ENCODE results near the gene RHBDF2.

The RHBDF2 gene

GRCh38 chr17:76432712-76433336, 68.4 kb downstream of the RHBDF2 start:
- peak in 1 of 2 donors; percentile 17 for DNase-seq

GRCh38 chr17:76432004-76432403, 69.2 kb downstream of the RHBDF2 start:
- no peak for DNase-seq

- DNase-seq, result no peak
Measured at GRCh38 chr17:76431509-76431908, 69.7 kb downstream of the RHBDF2 start.

- no peak for DNase-seq
Measured at GRCh38 chr17:76428511-76428910, 72.7 kb downstream of the RHBDF2 start.

- peak in 1 of 2 donors; percentile 31 for DNase-seq
Measured at GRCh38 chr17:76427501-76428231, 73.6 kb downstream of the RHBDF2 start.

- no peak for DNase-seq
Measured at GRCh38 chr17:76426853-76427252, 74.4 kb downstream of the RHBDF2 start.

- no peak for DNase-seq
Measured at GRCh38 chr17:76422860-76423259, 78.4 kb downstream of the RHBDF2 start.

GRCh38 chr17:76422406-76422805, 78.8 kb downstream of the RHBDF2 start:
- DNase-seq, result no peak

- no peak for DNase-seq
Measured at GRCh38 chr17:76421044-76421407, 80.2 kb downstream of the RHBDF2 start.

Data from CD4-positive, alpha-beta T cell treated with Interleukin-4 for 1 hour (primary cell).